Measurements from ENCODE around the gene NAA80.
"Not testable (repeated sequence)": the region's sequence is repeated elsewhere in the genome, so short reads cannot be mapped to it uniquely, and the experiment has no call there.

Gene NAA80

DNA sequence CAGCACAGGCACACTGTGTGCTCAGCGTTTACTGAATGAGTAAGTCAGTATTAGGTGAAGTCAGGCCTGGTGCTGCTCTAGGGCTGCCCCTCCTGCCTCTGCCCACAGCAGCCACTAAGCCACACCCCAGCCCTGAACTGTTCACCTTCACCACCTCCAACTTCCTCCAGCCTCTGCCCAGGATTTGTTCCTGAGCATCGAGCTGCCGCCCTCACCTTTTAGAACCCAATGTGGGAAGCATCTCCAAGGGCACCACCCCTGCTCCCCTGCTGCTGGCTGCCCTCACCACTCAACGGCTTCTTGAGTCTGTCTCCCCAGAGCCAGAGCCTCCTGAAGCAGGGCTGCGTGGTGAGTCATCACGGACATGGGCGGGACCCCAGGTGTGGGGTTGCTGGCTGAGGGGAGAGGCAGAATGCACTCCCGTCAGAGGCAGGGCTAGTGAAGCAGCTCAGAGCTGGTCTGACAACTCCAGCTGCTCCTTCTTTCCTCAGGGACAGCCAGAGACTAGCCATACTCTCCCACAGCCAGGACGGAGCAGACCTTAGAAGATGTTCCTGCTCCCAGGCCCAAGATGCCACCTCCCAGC, 17.5 kb upstream of the NAA80 start:
- DNase-seq (ENCODE audit: low read depth in 1 of 2, low spot score in 1 of 2) = peak; percentile 36 to 49

DNA sequence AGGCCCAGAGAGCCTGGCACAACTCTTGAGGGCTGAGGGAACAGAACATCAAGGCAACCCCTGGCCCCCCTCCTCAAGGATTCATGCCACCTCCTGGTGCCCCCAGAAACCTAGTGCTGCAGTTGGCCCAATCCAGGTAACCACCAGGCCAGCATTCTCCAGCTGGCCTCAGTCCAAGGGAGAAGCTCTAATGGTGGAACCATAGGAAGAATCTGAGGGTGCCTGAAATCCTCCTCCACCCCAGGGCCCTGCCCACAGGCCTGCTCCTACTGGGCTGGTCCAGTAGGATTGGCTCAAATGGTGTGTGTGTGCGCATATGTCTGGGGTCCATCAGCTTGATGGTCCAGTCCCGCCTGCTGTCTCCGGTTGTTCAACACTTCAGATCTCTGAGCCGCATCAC, 15.6 kb upstream of the NAA80 start:
- no peak for DNase-seq (ENCODE audit: low read depth in 1 of 2, low spot score in 1 of 2)

DNA sequence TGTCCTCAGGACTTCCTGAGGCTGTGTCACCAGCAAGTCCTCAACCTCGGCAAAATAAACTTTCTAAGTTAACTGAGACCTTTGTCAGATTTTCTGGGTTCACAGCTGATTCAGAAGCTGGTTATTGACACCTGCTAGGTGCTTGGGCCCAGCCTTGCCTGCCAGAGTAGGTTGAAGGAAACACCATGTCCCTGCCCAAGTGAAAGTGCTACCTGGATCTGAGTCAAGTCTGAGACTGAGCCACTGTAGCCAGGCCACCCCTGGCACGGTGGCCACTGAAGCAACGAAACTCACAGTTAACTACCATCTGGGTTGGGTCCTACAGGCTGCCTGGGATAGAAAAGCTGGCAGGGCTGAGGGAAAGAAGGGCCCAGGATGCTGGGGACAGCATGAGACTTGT, 15.1 kb upstream of the NAA80 start:
- no peak for DNase-seq (ENCODE audit: low read depth in 1 of 2, low spot score in 1 of 2)

DNA sequence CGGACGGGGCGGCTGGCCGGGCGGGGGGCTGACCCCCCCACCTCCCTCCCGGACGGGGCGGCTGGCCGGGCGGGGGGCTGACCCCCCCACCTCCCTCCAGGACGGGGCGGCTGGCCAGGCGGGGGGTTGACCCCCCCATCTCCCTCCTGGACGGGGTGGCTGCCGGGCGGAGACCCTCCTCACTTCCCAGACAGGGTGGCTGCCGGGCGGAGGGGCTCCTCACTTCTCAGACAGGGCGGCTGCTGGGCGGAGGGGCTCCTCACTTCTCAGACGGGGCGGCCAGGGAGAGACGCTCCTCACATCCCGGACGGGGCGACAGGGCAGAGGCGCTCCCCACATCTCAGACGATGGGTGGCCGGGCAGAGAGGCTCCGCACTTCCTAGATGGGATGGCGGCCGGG, 12.8 kb upstream of the NAA80 start:
- not testable (repeated sequence) for DNase-seq (ENCODE audit: low read depth in 1 of 2, low spot score in 1 of 2)

DNA sequence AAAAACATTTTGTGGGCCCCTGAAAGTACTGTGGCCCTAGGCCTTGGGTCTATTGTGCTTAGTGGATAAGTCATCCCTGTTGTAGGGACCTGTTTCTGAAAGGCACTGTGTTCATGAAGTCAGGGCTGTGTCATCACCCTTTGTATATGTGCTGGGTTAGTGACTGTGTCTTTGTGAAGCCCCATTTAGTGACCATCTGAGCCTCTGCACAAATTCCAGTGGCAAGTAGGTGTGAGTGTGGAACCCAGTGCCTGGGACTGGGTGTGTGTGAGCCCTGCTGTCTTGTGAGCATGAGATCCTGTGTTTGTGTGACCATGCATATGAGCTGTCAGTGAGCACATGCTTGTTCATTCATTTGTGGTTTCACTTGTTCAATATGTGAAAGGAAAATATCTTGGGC, 5.4 kb upstream of the NAA80 start:
- DNase-seq (ENCODE audit: low read depth in 1 of 2, low spot score in 1 of 2) = no peak

DNA sequence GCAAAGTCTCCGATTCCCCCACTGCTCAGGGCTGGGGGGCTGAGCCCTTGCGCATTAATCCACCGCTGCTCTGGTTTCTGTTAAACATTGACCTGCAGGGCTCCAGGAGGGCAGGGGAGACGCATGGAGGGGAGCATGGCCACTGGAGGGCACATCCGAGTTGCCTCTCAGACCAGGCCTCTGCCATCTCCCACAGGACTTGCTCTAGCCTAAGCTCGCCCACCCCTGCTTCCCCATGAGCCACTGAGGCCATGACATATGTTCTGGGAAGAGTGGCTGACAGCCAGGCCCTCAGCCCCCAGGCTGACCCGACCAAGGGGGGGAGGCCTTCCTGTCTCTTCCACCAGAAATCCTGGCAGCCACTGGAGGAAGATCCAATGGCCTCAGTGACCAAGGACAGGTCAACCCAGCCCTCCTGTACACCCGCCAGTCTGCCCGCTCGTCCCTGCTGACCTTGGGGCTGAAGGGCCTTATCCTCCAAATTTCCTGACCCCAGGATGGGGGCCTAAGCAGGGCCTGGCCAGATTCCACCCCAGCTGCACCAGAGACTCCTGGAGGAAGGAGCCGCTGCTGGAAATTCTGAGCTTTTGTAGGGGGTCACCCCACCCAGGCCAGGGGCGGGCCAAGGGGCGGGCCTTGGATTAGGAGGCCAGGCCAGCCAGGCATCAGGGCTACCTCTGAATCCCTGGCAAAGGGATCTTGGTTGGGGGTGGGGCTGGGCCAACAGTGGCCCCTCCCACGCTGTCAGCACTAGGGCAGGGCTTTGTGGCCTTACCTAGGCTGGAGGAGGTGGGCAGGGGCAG, 4.0 kb upstream of the NAA80 start, which contains the start of gene HYAL1:
Gene HYAL1 (minus strand): TSS at position 562 of the 803 bp plus-strand sequence. CDS start 618 bp downstream, outside the sequence.
- no peak for DNase-seq (ENCODE audit: low read depth in 1 of 2, low spot score in 1 of 2)

DNA sequence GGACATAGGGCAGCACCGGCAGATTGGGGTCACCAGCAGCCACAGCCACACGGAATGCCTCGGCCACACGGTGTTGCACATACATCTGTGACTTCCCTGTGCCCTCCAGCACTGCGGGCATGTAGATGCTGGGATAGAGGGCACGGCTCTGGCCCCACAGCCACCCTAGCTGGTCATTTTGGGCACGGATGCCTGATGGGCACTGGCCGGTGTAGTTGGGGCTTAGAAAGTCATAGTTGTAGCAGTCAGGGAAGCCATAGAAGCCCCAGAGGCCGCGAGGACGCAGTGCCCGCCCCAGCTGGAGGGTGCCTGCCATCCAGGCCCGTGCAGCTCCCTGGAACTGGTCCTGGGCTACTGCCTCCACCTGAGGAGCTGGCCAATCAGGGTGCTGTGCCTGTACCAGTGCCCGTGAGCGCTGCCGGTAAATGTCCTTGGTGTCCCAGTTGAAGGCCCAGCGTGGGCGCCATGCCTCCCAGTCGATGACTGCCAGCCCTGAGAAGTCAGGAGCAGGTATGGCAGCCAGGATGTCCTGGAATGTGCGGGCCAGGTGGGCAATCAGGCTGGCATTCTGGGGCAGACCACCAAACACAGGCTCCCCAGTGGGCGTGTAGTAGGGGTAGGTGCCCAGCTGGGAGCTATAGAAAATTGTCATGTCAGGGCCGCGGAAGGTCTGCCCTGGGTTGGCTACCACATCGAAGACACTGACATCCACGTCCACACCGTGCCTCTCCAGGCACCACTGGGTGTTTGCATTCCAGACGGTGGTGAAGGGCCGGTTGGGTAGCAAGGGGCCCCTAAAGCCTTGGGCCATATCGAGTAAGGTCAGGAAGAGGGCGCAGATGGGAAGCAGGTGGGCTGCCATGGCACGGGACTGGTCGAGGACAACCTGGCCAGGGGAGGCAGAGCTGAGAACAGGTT, 3.1 kb upstream of the NAA80 start:
- no peak for DNase-seq (ENCODE audit: low read depth in 1 of 2, low spot score in 1 of 2)

DNA sequence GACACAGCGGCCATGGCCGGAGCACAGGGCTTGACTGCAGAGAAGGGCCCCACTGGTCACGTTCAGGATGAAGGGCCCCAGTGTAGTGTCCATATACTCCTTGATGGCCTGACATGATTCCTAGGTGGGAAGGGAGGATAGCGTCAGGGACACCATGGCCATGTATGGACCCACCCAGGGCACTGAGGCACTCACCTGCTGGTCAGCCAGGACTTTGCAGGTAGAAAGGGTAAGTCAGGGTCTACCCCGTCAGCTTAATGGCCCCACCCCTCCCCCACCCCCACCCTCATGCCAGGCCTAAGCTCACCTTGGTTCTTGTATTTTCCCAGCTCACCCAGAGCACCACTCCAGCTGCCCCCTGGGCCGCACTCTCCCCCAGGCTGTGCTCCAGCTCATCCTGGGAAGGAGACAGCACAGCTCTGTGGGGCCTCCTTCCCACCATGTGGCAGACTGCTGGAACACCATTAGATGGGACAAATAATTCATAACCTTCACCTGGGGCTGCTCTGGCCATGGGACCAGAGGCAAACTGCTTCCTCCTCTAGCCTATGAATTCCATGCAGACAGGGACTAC, 1.6 kb upstream of the NAA80 start:
- DNase-seq (ENCODE audit: low read depth in 1 of 2, low spot score in 1 of 2) = no peak

DNA sequence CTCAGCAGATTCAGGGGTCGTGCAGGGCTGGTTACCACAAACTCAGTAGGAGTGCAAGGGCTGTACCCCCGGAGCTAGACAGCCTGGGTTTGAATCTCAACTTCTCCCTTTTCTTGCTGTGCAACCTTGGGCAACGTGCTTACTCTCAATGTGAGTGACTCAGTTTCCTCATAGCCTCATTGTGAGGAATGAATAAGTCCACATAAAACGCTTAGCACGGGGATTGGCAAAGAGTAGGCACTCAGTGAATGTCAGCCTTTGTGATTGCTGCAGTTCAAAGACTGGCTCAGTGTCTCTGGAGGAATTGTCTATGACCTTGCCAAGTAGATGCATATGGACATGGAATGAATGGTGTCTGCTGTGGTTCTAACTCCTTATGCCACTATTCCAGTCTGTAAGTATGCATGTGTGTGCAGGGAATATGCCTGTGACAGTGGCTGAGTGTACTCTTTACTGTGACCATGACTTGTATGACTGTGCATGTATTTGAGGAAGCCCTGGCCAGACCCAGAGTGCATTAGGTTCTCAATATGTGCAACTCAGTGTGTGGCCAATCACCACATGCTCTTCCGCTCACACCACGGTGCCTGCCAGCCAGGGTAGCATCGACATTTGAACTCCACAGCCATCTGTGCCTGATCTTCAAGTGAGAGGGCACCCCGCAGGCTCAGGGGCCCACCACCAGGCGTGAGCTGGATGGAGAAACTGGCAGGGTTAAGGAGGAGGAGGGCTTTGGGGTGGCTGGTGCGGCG, 900 bp upstream of the NAA80 start:
- no peak for DNase-seq (ENCODE audit: low read depth in 1 of 2, low spot score in 1 of 2)

DNA sequence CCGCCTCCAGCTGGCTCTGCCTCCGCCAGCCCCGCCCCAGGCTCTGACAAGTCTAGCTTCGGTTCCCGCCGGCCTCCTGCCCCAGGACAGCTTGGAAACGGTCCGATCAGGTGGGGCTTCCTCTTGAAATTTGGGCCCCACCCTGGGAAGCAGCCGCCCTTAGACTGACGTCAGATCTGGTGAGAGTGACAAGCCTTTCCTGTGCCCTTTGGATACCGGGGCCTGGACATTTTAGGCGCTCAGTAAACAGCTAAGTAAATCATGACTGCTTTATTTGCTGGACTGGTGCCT, 378 bp upstream of the NAA80 start:
- no peak for DNase-seq (ENCODE audit: low read depth in 1 of 2, low spot score in 1 of 2)

DNA sequence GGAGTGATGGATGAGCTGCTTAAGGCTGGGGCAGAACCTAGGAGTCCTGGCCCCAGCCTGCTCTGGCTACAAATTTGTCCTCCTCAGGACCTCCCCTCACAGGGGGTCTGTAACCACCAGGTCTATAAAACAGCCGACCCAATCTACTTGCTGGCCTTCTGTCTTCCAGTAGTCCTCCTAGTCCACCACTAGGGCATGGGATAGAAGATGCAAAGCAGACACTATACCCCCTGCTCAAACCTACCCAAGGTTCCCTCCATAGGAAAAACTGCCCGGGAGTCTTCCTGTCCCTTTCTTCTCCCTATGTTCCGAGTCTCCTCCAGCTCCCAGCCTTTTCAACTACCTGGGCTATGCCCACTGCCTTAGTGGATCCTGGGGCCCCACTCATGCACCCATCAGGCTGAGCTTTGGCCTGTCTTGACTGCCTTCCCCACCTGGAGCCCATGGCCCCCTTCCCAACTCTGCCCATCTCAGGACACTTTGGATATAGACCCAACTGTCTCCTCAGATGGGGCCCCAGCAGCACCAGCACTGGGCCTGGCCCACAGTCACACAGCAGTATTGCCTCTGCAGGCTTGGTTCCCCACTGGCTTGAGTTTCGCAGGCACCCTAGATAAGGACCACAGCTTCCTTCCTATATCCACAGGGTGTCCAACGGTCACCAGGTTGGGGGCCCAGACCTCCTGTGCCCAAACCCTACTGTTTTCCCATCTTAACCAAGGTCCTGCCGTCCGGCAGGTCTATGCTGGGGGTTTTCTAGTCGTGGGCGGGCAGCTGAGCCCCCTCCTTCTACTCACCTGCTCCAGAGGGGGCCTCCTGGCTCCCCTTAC, 1.1 kb downstream of the NAA80 start:
- no peak for DNase-seq (ENCODE audit: low read depth in 1 of 2, low spot score in 1 of 2)

DNA sequence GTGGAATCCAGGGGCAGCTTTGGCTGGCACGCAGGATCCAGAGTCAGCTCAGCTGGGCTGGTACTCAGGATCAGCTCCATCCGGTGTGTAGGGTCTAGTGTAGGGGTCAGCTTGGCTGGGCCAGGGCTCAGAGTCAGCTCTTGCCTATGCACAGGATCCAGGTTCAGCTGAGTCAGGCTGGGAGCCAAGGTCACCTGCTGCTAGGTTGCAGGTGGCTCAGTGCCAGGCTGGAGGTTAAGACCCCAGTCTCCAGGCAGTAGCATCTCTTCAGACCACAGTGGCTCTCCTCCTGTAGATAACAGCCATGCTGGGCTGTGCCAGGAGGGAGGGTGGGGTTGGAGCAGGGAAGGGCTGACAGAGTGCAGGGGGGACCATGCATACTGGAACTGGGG, 1.8 kb downstream of the NAA80 start:
- DNase-seq (ENCODE audit: low read depth in 1 of 2, low spot score in 1 of 2) = no peak

DNA sequence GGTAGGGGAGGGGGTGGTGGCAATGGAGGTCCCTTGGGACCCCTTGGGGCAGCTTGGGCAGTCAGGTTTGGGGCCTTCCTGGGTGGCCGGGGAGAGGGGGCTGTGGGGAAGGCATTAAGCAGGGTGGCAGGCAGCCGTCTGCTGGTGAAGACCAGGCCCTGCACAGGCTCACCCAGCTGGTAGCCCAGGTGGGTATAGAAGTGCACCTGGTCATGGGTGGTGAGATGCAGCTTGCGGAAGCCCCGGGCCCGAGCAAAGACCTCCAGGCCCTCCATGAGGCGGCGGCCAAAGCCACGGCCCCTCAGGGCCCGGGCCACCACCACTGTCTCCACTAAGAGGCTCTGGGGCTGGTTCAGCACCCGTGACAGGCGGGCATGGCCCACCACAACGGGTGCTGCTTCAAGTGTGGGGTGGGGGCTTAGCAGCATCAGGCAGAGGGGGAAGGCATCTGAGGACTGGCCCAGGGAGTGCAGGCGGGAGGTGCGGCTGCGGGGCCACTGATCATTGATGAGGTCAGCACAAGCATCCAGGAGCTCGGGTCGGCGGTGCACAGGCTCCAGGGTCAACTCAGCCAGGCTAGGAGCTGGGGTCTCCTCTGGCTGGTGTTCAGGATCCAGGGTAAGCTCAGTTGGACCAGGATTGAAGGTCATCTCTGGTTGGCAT, 2.4 kb downstream of the NAA80 start:
- no peak for DNase-seq (ENCODE audit: low read depth in 1 of 2, low spot score in 1 of 2)

DNA sequence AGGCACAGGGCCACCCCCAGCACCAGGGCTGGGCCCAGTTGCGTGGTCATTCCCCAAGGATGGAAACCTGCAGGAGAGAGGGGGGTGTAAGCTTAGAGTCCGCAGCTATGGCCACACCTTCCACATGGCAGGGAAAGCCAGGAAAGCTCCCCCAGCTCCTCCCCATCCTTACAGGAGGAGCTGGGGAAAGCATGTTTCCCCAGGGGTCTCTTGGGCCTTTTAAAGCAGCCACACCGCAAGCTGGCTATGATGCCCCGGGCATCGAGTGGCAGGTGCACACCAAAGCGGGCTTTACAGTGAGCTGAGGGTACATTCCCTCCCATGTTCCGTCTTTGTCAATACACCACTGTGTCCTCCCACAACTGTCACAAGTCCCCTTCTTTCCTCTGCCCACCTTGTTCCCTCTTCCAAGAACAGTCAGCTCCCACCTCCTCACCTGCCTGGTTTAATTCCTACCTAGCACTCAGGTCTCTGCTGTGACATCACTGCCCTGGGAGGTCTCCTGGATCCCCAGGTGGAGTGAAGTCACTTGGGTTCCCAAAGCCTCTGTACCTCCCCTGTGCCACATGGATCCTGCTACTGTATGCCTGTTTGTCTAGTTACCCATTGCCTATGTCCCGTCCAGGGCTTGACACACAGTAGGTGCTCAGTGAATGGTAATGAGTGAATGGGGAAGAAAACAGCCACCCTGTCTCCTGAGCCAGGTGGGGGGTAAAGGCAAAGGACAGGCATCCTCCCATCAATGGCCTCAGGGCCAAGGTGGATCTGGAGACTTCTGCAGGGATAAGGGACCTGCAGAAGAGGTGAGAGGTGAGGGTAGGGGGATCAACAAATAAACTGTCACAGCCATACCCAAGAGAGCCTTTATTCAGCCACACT, 3.4 kb downstream of the NAA80 start:
- DNase-seq (ENCODE audit: low read depth in 1 of 2, low spot score in 1 of 2) = no peak

DNA sequence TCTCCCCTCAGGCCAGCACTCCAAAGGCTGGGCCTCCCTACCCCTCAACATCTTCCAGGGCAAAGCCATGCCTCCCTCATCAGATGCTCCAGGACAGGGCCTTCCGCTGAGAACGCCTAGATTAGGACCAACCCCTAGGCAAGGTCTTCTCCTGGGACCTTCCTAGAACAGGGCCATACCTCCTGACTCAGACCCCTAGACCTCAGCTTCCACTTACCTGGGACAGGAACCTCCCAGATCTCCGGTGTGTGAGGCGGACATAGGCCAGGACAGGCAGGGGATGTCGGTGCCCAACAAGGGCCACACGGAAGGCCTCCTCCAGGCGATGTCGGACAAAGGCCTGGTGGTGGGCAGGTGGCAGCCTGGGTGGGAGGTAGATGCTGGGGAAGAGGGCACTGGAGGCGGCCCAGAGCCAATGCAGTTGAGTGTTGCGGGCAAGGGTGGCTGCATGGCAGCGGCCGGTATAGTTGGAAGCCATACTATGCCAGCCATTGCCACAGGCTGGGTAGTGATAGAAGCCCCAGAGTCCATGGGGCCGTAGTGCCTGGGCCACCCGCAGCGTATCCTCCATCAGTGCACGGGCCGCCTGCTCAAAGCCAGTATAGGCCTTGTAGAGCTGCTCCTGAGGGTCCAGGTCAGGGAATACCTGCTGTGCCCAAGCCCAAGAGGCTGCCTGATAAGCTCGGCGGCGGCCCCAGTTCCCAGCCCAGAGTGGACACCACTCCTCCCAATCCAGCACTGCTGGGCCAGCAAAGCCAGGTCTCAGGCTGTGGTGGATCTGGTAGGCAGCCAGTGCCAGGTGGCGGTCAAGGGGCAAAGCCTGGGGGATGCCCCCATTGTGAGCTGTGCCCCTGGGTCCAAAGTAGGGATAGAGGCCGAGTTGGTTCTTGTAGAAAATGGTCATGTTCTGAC, 4.5 kb downstream of the NAA80 start:
- DNase-seq (ENCODE audit: low read depth in 1 of 2, low spot score in 1 of 2) = no peak

DNA sequence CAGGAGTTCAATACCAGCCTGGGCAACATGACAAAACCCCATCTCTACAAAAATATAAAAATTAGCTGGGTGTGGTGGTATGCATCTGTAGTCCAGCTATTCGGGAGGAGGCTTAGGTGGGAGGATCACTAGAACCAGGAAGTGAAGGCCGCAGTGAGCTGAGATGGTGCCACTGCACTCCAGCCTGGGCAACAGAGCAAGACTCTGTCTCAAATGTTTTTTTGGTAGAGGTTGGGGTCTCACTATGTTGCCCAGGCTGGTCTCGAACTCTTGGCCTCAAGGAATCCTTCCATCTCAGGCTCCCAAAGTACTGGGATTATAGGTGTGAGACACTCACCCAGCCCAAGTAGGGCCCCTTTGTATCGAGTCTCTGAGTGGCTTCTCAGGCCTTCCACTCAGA, 5.1 kb downstream of the NAA80 start:
- DNase-seq (ENCODE audit: low read depth in 1 of 2, low spot score in 1 of 2) = no peak

DNA sequence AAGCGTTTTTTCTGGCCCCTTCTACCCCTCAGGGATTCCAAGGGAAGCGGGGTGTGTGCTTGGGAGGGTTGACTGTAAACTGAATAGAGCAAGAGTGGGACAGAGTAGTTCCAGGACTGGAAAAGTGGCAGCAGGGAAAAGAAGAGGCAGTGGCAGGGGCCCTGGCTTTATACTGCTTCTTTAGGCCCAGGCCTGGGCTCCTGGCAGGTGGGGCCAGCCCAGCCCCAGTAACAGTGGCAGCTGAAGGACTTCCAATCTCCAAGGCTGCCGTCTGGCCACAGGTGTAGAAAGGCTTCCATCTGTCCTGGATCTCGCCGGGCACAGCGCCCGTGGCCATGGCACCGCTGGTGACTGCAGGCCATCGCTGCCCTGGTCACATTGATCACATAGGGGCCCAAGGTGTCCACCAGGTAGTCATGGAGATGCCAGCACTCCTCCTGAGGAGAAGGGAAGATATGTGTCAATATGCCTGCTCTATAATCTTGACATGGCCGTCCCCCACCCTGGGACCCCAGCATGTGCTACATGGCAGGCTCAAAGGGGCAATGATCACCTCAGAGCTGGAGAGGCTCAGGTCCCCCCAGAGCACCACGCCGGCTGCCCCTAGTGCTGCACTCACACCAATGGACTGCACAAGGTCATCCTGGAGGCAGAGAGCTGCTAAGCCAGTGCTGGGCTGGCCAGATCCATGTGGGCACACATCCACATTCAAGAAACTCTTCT, 6.0 kb downstream of the NAA80 start:
- DNase-seq (ENCODE audit: low read depth in 1 of 2, low spot score in 1 of 2) = no peak

Measured in stimulated activated CD4-positive, alpha-beta T cell treated with anti-CD3 and anti-CD28 coated beads, Interleukin-15, amount 100 ng/mL, for 1 hour (primary cell).